GM18508 (cell line): ENCODE measurements around the gene OR6K6.

ENCODE experiments used
- ATAC-seq: cut with Tn5 transposase; IDR thresholded peaks from one replicate; pipeline ENCODE4 v1.9.1; 2021; ENCODE audit warnings: moderate number of reproducible peaks; ENCODE audit not compliant: insufficient read depth, unreplicated experiment

Gene OR6K6, protein sequence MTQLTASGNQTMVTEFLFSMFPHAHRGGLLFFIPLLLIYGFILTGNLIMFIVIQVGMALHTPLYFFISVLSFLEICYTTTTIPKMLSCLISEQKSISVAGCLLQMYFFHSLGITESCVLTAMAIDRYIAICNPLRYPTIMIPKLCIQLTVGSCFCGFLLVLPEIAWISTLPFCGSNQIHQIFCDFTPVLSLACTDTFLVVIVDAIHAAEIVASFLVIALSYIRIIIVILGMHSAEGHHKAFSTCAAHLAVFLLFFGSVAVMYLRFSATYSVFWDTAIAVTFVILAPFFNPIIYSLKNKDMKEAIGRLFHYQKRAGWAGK

DNA sequence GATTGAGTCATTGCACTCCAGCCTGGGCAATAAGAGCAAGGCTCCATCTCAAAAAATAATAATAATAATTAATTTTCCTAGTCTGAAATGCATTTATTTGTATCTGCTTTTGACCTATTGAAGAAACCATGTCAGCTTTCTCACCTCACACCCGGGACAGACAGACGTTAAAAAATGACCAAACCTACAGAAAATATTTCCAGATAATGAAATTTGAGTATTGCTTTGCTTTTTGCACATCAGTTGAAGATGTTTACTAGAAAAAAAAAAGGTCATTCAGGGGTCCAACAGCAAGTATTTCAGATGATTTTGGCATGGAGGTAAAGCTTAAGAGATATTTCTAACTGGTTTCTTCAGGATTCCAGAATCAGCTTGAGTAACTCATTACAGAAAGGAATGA is at the start of gene OR6K6:
Gene OR6K6, plus strand, starts transcription at position 301 of the 400 bp plus-strand sequence. CDS start 168 bp downstream, outside the sequence.
- ATAC-seq = no peak

- no peak for ATAC-seq
Observed at GRCh38 chr1:158706096-158706495, 48.4 kb upstream of the OR6K6 start.

DNA sequence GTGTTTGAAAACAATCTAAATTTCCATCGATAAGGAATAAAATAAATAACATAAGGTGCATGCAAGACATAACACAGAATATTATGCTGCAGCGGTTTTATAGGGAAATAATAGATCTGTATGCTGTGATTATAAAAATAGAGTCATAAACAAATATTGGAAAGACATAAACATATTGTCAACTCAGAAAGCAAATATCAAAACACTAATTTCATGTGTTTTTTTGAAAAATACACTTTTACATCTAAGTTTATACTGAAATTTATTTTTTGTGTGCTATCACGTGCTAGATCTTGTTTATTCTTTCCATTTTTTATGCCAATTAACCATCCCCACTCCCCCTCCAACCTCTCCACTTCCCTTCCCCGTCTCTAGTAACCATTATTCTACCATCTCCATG is 43.4 kb upstream of the OR6K6 start:
- ATAC-seq = no peak

DNA sequence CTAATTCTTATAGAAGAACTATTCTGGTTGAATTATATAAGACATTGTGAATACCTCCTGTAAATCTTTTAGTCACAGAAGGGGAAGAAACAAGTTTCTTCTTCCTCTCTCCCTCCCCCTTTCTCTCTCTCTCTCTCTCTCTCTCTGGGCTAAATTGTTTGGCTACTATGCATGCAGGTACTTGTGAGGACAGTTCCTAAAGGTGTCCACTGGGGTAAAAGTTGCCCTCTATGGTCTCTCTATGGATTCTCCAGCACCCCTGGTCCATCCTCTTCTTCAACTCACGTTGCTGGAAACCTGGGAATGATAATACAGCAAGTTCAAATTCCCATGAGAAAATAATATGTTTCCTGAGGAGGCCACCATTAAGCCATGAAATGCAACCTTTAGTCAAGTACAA is 39.8 kb upstream of the OR6K6 start:
- no peak for ATAC-seq

GRCh38 chr1:158716335-158716734 is 38.2 kb upstream of the OR6K6 start:
- ATAC-seq = no peak

GRCh38 chr1:158717344-158717743 is 37.2 kb upstream of the OR6K6 start:
- ATAC-seq = no peak

- ATAC-seq = no peak
Observed at GRCh38 chr1:158719664-158720063, 34.9 kb upstream of the OR6K6 start.

DNA sequence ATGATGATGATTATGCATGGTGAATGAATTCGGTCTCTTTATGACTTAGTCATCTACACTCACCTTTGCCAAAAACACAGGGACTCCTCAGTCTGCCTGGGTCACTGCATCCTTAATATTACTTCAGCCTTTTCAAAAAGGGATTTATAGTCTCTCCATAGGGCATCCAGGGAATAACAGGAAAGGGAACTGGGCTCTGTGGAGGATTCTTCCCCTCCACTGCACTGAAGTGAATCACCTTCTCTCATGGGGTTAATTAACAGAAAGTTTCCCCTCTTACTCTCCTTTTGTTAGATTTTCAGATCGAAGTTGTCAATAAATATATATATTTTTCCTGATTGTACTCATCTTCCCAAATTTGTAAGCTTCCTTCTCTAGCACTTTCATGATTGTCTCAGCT is 33.9 kb upstream of the OR6K6 start, which contains the start of gene OR6K3:
Gene OR6K3, minus strand, starts transcription at position 101 of the 400 bp plus-strand sequence. CDS start 2,605 bp downstream, outside the sequence.
- ATAC-seq = no peak

DNA sequence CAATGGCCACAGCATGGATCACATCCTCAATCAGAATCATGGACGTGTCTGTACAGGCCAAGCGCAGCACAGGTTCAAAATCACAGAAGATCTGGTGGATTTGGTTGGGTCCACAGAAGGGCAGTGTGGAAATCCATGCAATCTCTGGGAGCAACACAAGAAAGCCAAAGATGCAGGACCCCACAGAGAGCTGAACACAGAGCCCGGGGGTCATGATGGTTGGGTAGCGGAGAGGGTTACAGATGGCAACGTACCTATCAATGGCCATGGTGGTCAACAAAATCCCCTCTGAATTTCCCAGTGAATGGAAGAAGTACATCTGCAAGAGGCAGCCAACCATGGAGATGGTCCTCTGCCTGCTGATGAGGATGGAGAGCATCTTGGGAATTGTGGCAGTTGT is 30.1 kb upstream of the OR6K6 start:
- no peak for ATAC-seq

DNA sequence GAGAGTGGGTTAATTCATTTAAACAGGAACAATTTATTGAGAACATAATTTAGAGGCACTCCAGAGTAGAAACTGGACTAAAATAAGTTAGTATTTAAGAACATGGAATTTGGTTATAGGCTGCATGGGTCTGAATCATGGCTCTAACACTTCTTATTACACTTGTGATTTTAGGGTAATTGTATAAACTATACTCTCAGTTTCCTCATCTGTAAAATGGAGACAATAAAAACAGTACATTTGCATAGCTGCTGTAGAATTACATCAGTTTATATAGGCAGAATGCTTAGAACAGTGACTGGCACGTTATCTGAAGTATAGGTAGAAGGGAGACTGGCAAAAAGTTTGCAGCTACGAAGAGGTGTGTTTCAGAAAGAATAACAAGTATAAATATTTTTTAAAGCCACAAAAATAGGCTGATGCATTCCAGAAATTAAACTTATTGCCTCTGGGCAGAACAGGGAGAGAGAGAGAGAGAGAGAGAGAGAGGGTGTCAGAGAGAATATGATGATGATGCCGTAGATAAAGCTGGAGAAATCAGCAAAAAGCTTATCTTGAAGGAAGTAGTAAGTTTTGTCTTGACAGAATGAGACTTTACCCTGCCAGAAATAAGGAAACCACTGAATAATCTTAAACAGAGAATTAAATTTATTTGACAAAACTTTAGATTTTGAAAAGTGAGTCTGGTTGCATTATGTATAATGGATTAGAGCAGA is 25.9 kb upstream of the OR6K6 start:
- ATAC-seq = no peak

DNA sequence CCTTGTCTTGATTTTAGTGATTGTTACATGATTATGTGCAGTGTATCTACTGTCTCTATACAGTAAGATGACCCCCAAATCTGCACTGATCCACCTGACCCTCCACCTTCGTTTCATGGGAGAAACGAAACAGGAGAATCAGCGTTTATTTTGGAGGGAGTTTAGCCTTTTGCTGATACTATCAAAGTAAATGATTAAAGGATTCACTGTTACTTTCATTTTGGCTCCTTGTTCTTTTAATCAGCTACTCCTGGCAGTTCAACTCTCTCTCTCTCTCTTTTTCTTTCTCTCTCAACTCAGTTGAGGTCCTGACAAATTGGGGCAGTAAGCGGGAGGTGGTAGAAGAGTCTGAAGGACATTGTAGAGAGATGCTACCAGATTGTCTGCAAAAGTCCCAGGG is 24.1 kb upstream of the OR6K6 start:
- ATAC-seq = no peak

DNA sequence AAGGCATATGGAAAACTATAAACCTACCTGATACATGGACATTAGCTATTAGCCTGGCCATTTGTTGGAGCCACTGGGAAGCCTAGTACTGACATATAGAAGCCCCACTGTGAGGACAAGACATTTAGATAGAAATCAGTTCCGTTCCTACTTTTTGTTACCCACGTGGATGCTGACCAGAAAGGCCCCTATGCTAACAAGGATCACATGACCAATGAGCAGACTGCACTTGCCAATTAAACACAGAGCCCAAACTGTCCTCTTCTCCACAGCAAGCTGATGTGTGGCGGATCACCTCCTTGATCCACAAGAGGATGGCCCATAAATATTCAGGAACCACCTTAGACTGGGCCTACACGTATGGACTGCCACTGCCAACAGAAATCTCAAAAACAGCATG is 22.8 kb upstream of the OR6K6 start:
- no peak for ATAC-seq

- ATAC-seq = no peak
Observed at GRCh38 chr1:158732524-158732923, 22.0 kb upstream of the OR6K6 start.

DNA sequence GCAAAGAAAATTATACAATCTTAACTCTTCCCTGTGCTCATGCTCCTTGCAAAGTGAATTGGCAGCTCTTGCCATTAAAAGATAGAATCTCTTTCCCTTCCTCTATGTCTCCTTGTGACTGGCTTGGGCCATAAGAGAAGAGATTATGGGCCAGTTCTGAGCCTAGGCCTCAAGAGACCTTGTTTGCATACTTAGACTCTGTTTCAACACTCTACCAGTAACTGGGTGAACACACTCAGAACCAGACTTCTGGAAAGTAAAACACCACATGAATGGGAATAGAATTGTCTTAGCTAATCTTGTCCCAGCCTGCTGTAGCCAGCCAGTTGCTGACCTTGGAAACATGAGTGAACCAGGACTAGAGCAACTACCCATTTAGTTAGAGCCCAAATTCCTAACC is 18.7 kb upstream of the OR6K6 start:
- ATAC-seq = no peak

DNA sequence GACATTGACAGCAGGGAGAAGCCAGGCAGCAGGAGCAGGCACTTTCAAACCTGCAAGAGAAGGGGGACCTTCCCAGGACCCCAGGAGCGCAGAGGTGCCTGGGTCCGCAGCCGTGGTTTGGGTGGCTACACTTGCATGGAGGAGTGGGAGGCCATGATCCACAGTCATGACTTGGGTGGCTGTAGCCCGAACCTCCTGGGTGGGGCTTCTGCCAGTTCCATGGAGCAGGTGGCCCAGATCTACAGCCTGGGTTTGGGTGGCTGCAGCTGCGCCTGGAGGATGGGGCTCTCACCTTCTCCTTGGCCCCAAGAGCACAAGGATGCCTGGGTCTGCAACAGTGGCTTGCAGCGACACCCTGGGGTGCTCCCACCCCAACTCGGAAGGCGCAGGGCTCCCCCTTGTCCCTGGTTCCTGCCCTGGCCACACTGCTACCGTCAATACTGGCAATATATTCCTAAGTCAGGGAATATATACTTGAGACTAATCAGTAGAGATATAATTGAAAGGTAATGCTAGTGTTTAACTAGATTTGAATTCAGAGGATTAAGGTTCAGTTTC is 2.3 kb upstream of the OR6K6 start:
- no peak for ATAC-seq

- ATAC-seq = no peak
Observed at GRCh38 chr1:158771950-158772866, 17.7 kb downstream of the OR6K6 start, which contains the start of gene OR6N1. TSS of gene OR6N1 (minus strand) at chr1:158772195. CDS start at chr1:158766682, 5,513 bp downstream.

DNA sequence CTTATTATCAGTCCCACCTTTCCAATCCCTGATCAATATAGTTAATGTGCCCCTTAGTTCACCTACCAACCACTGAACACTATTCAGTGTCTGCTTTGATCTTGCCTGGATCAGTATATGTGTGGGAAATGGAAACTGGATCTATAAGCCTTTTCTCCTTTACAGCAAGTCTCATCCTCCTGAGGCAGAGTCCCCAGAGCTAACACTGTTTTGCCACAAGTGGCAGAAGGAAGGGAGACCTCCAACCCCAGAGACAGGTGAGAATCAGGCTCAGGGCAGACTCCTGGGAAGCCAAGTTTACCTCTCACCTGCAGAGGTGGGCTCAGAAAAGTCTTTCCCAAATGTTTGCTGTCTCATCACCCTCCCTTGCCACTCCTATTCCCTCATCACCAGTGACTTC is 26.6 kb downstream of the OR6K6 start, which contains the start of gene OR6N2:
Gene OR6N2, minus strand, starts transcription at position 101 of the 400 bp plus-strand sequence. CDS start 3,569 bp downstream, outside the sequence.
- ATAC-seq = no peak

DNA sequence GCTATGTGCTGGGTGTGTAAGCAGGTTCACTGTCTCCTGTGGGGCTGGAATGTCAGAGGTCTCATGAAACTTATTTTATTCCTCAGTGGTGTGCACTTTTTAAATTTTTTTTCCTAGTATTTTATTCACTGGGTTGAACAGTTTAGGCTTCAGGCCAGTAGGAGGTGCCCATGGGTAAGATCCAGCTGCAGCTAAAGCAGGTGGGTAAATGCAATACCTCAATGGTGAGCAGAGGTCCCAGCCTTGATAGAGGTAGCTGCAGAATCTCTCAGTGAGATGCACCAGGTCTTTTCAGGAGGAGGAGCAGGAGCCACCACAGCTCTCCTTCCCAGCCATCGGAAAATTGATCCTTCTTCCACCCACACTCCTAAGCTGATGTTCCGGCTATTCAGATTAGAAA is 39.1 kb downstream of the OR6K6 start:
- no peak for ATAC-seq

- ATAC-seq = no peak
Observed at GRCh38 chr1:158794247-158794646, 39.7 kb downstream of the OR6K6 start.

DNA sequence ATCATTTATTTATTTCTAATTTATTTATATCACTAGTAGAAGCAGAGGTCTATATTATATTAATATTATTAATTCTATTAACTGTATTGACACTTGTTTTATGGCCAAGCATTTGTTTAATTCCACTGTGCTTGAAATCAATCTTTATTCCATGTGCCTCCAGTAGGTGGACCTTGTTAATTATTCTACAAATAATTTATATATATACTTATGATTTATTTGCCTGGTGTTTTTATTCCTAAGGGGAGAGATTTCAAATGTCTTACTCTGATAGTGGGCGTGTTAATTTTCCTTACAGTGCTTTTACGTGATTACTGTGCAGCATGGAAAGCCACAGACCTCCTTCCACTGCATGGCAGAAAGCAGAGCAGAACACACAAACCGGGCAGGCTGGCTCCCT is 44.0 kb downstream of the OR6K6 start:
- no peak for ATAC-seq
